SK-N-MC (cell line): ENCODE data around the gene RAET1G.

Source experiments
- EZH2 ChIP-seq: fragments of 200-600 bp; sonication (generic); IDR thresholded peaks from one replicate; pipeline ENCODE4 v1.6.1; 2017; ENCODE audit warnings: antibody characterized with exemption
- POLR2AphosphoS5 ChIP-seq: IDR thresholded peaks from 2 replicates; pipeline ENCODE4 v1.6.1; 2012; ENCODE audit warnings: mild to moderate bottlenecking, low read depth, low read length, borderline replicate concordance

DNA sequence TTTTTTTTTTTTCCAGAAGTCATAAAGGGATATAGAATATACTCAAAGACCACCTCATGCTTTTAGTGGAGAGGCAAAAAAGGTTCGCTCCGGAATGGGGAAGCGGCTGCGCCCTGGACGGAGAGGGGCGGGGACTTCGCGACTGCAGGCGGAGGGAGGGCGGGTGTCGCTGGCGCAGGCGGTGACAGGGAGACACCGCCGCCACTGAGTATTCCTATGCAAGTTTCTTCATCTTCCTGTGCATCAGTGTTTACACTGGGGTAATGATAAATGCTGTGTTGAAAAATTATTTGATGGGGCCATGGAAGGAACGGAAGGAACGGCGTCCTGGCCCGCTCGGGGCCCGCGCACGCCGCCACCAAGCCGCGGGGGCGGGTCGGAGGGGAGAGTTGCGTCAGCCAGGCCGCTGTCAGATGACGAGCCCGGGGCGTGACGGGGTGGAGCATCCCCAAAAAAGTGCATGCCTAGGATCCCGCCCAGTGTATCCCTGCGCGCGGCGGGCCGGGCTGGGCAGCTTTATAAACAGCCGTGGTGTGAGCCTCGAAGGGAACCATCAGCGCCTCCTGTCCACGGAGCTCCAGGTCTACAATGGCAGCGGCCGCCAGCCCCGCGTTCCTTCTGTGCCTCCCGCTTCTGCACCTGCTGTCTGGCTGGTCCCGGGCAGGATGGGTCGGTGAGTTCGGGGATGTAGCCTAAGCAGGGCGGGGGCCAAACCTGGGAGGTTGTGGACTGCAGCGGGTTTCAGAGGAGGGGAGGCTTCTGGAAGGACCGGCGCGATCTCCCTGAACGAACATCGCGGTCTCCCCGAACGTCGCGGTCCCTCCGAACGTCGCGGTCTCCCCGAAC, 40.8 kb upstream of the RAET1G start, which contains the start of gene ULBP1:
- TF ChIP-seq EZH2 (no peak), POLR2AphosphoS5 (peak; percentile 74)
